ENCODE measurements around the gene SYTL3.

SYTL3 gene

DNA sequence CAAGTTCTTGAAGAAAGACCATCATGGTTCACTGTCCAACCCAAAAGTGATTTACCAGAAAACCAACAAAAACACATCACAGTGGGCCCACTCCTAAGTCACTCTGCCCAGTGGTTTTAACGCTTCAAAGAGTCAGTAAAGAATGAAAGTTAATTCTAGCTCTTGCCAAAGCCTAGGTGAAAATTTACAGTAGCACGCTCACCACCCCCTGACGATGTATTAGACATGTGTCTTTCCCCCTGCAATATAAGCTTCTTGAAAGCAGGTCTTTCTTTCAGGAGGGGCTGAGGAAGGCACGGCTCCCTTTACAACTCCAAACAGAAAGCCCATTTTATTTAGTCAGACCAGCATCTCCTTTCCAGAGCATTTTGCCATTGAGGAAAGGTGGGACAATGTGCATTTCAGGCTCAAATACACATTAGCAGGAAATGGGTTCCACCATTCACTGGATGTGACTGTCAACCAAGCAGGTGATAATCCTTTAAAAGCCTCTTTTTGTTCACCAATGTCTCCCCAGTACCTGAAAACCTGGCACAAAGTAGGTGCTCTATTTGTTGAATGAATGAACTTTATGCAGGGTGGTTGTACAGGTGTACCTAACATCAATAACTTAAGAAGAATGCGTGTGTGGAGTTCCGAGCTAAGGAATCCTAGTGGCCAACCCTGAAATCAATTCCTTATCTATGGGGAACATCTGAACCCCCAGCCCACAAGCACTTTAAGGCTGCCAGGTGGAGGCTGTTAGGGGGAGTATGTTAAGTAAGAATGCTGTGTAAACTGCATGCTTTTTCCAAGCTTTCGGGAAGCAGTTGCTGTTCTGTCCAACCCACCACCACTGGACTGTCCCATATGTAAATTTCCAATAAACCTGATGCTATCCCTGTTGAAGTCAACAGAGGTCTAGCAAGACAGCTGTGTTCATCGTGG is 157.9 kb downstream of the SYTL3 start:
- no peaks in the 10 kb centered on the region for H3K27me3 ChIP-seq (ENCODE audit: control insufficient read depth, insufficient read depth, low read length)

DNA sequence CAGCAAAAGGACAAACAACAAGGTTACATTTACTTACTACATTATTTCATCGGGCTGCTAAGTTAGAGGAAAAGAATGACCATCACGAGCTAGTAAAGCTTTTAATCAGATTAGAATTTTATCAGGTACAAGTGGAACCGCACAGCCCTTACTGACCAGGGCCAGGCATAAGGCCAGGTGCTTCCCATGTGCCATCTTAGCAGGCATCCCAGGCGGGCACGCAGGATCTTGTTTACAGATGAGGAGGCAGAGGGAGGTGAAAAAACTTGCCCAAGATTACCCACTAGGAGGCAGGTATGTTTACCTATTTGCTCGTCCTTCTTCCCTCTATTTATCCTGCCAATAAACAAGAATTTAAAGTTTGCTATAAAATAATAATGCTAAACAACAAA is 158.6 kb downstream of the SYTL3 start:
- no peak overlapping the region for H3K9ac ChIP-seq (ENCODE audit: low read depth, low read length)
- peaks cover 72% of the 10 kb centered on the region for H3K36me3 ChIP-seq (ENCODE audit: control insufficient read depth, insufficient read depth, low read length)
- H3K4me3 ChIP-seq (ENCODE audit: low read depth, low read length): no peak overlapping the region
- no peak overlapping the region for H3K27ac ChIP-seq (ENCODE audit: low read depth, low read length)
- H3K27me3 ChIP-seq (ENCODE audit: control insufficient read depth, insufficient read depth, low read length): no peaks in the 10 kb centered on the region
- peaks cover 85% of the 10 kb centered on the region for H3K4me1 ChIP-seq (ENCODE audit: control insufficient read depth, insufficient read depth, low read length)
- H3K9me3 ChIP-seq (ENCODE audit: control insufficient read depth, insufficient read depth, low read length): no peaks in the 10 kb centered on the region

More for the DNA sequence above, 157.9 kb downstream of the SYTL3 start:
- H3K9ac ChIP-seq (ENCODE audit: low read depth, low read length): no peak overlapping the region
- H3K4me3 ChIP-seq (ENCODE audit: low read depth, low read length): no peak overlapping the region
- H3K36me3 ChIP-seq (ENCODE audit: control insufficient read depth, insufficient read depth, low read length): peaks cover 68% of the 10 kb centered on the region
- H3K27ac ChIP-seq (ENCODE audit: low read depth, low read length): no peak overlapping the region
- peaks cover 84% of the 10 kb centered on the region for H3K4me1 ChIP-seq (ENCODE audit: control insufficient read depth, insufficient read depth, low read length)
- H3K9me3 ChIP-seq (ENCODE audit: control insufficient read depth, insufficient read depth, low read length): no peaks in the 10 kb centered on the region

GRCh38 chr6:158808941-158809678 is 159.3 kb downstream of the SYTL3 start:
- Histone ChIP-seq H3K27me3 (ENCODE audit: control insufficient read depth, insufficient read depth, low read length) (no peaks in the 10 kb centered on the region), H3K27ac (ENCODE audit: low read depth, low read length) (no peak overlapping the region), H3K9me3 (ENCODE audit: control insufficient read depth, insufficient read depth, low read length) (no peaks in the 10 kb centered on the region), H3K36me3 (ENCODE audit: control insufficient read depth, insufficient read depth, low read length) (peaks cover 76% of the 10 kb centered on the region), H3K9ac (ENCODE audit: low read depth, low read length) (no peak overlapping the region), H3K4me1 (ENCODE audit: control insufficient read depth, insufficient read depth, low read length) (peaks cover 85% of the 10 kb centered on the region), H3K4me3 (ENCODE audit: low read depth, low read length) (no peak overlapping the region)

- Histone ChIP-seq H3K9ac (ENCODE audit: low read depth, low read length) (no peak overlapping the region), H3K4me3 (ENCODE audit: low read depth, low read length) (no peak overlapping the region), H3K36me3 (ENCODE audit: control insufficient read depth, insufficient read depth, low read length) (peaks cover 85% of the 10 kb centered on the region), H3K4me1 (ENCODE audit: control insufficient read depth, insufficient read depth, low read length) (peaks cover 91% of the 10 kb centered on the region), H3K9me3 (ENCODE audit: control insufficient read depth, insufficient read depth, low read length) (no peaks in the 10 kb centered on the region), H3K27me3 (ENCODE audit: control insufficient read depth, insufficient read depth, low read length) (no peaks in the 10 kb centered on the region), H3K27ac (ENCODE audit: low read depth, low read length) (no peak overlapping the region)
Observed at GRCh38 chr6:158810155-158811095, 160.6 kb downstream of the SYTL3 start.

DNA sequence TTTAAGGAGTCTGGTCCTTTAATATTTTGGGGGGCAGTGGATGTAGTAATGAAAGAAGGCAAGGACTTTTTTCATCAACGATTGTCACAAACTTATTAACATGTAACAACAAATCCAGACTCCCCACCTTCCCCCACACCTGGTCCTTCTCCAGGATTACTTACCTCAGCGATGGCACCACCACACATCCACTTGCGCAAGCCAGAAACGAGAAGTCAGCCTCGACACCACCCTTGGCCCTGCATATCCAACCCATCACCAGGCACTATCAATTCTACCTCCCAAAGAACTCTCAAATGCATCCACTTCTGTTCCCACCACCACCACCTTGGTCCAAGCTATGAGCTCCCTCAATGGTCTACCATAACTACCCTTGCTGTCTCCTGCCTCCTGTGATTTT is 162.8 kb downstream of the SYTL3 start:
- peaks cover 84% of the 10 kb centered on the region for H3K4me1 ChIP-seq (ENCODE audit: control insufficient read depth, insufficient read depth, low read length)
- no peak overlapping the region for H3K9ac ChIP-seq (ENCODE audit: low read depth, low read length)
- H3K27ac ChIP-seq (ENCODE audit: low read depth, low read length): no peak overlapping the region
- peaks cover 97% of the 10 kb centered on the region for H3K36me3 ChIP-seq (ENCODE audit: control insufficient read depth, insufficient read depth, low read length)
- H3K9me3 ChIP-seq (ENCODE audit: control insufficient read depth, insufficient read depth, low read length): no peaks in the 10 kb centered on the region
- no peak overlapping the region for H3K4me3 ChIP-seq (ENCODE audit: low read depth, low read length)
- H3K27me3 ChIP-seq (ENCODE audit: control insufficient read depth, insufficient read depth, low read length): no peaks in the 10 kb centered on the region

GRCh38 chr6:158813032-158813431 is 163.2 kb downstream of the SYTL3 start:
- Histone ChIP-seq H3K36me3 (ENCODE audit: control insufficient read depth, insufficient read depth, low read length) (peaks cover 94% of the 10 kb centered on the region), H3K4me3 (ENCODE audit: low read depth, low read length) (no peak overlapping the region), H3K9me3 (ENCODE audit: control insufficient read depth, insufficient read depth, low read length) (no peaks in the 10 kb centered on the region), H3K4me1 (ENCODE audit: control insufficient read depth, insufficient read depth, low read length) (peaks cover 80% of the 10 kb centered on the region), H3K27me3 (ENCODE audit: control insufficient read depth, insufficient read depth, low read length) (no peaks in the 10 kb centered on the region), H3K9ac (ENCODE audit: low read depth, low read length) (no peak overlapping the region), H3K27ac (ENCODE audit: low read depth, low read length) (no peak overlapping the region)
